Activated CD4-positive, CD25-positive, alpha-beta regulatory T cell treated with anti-CD3 and anti-CD28 coated beads, Interleukin-2, amount 50 U/mL, for 24 hours (primary cell): ENCODE data around the gene UCP2.
"Not testable (repeated sequence)": the region's sequence is repeated elsewhere in the genome, so short reads cannot be mapped to it uniquely, and the experiment has no call there.

Experiments used
- ATAC-seq, 2 donors: fragments of 150-1000 bp; cut with Tn5 transposase; one replicate each; pipeline ENCODE4 v1.10.0; 2021; ENCODE audit warnings: mild to moderate bottlenecking in 1 of 2, moderate library complexity in 1 of 2

UCP2 gene

DNA sequence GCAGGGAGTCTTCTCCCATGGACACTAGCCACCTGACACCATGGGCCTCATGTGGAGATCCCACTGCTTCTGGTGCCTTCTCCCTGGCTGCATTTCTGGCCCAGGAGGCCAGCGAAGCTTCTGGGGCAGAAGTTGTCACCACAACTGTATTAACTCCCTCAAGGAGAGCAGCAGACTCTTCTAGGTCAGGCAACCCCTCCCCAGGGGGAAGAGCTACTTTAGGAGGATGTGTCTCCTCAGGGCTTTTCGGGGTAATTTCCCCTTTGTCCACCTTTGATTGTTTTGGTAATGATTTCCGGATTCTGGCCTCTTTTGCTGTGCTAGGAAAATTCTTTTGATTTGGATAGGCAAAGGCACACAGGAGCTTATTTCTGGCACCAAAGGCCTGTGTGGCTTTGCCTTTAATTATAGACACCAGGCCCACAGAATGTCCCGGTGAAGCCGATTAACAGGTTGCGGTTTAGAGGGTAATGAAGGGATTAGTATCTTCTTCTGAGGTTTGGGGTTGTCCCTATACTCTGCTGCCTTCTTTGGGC is 8.9 kb upstream of the UCP2 start:
- ATAC-seq, result no peak

GRCh38 chr11:73990730-73991129 is 8.1 kb upstream of the UCP2 start:
- no peak for ATAC-seq

DNA sequence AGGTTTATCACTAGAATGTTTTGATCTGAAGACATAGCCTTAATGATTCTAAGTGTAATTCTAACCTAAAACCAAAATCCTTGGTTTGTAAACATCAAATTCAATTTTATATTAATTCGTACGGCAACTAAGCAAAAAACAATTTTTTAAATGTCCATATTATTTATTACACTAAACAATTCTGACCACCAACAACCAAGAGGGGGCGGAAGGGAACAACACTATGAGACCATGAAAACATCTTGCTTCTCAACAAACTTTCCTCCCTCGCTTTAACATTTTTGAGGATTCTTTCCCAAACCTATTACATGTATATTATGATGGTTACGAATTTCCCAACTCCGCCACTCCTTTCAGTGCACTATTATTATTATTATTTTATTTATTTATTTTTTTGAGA is 6.5 kb upstream of the UCP2 start:
- ATAC-seq, result no peak

- ATAC-seq, result no peak
These were observed 5.6 kb upstream of the UCP2 start for GRCh38 chr11:73988227-73988626.

DNA sequence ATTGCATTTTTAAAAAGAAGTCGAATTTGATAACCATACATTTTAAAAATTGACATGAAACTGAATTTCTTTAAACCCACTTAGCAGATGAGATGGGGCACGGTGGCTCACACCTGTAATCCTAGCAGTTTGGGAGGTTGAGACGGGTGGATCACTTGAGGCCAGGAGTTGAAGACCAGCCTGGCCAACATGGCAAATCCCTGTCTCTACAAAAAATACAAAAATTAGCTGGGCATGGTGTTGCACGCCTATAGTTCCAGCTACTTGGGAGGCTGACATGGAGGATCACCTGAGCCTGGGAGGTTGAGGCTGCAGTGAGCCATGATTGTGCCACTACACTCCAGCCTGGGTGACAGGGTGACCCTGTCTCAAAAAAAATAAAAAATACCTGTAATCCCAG is 3.0 kb upstream of the UCP2 start:
- not testable (repeated sequence) for ATAC-seq

GRCh38 chr11:73983741-73984538 is 1.3 kb upstream of the UCP2 start:
- no peak for ATAC-seq

GRCh38 chr11:73982990-73983740 is 522 bp upstream of the UCP2 start:
- ATAC-seq, result peak; percentile 83 to 89

DNA sequence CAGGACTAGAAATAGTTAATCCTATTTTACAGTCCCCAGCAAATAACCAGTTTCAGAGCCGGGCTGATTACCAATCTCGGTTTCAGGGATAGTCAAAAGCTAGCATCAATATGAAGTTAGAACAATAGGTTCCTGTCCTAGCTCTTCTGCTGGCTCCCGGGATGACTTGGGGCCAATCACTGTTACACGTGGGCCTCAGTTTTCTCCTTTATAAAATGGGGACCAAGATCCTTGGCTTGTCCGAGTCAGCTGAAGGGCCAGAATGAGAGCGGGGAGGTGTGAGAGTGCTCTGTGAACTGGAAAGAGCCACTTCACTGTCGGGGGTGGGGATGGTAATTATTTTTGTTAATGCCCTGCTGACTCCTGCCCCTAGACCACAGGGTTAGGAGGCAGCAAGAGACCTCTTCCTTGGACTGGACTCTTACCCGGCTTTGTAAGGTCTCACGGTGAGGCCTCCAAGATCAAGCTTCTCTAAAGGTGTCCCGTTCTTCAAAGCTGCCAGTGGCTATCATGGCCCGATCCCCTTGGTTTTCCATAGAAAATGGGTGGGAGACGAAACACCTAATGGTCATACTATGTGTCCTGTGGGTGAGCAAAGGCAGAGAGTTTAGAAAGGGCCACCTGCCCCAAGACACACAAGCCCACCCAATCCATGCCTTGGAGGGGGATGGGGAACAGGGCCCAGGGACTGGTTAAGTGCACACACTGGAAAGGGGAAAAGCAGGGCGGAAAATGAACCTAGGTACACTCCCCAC is 1.4 kb downstream of the UCP2 start:
- no peak for ATAC-seq

DNA sequence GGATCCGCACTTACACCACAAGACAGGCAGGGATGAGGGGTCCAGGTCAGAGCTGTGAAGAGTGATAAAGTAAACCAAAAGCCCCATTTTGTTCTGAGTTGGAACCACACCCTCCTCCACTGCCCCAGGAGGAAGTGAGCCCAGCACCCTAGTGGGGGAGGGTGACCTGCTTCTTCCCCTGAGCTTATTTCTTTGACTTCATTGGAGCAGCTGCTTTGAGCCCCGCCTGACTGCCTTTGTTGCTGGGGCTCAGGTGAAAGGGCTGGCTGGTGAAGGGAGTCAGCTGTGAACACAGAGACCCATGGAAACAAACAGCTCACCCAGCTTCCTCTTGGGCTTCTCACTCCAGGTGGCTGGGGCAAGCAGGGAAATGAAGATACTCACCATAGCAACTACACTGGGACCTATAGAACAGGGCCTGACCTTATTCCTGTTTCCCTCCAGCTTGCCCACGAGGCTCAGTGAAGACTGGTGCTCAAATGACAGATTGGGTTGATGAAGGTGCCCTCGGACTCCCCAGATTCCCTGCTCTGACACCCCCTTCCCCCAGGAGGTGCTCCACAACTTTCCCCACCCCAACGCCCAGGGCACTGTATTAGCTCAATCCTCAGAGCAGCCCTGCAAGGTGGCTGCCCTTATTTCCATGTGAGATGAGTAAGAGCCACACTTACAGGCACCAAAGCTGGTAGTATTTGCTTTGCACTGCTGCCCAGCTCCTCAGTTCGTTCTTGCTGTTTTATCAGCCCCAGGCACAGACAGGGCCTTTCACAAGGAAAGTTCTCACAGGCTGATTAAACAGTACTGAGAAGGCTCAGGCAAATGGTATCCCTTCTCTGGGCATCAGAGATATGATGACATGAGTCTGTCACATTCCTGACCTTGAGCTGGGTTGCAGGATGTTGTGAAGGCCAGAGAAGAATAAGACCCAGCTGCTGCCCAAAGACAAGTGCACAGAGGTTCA is 2.4 kb downstream of the UCP2 start:
- ATAC-seq, result peak; percentile 33 to 38

- no peak for ATAC-seq
These were observed 4.0 kb downstream of the UCP2 start for GRCh38 chr11:73978576-73979086.

DNA sequence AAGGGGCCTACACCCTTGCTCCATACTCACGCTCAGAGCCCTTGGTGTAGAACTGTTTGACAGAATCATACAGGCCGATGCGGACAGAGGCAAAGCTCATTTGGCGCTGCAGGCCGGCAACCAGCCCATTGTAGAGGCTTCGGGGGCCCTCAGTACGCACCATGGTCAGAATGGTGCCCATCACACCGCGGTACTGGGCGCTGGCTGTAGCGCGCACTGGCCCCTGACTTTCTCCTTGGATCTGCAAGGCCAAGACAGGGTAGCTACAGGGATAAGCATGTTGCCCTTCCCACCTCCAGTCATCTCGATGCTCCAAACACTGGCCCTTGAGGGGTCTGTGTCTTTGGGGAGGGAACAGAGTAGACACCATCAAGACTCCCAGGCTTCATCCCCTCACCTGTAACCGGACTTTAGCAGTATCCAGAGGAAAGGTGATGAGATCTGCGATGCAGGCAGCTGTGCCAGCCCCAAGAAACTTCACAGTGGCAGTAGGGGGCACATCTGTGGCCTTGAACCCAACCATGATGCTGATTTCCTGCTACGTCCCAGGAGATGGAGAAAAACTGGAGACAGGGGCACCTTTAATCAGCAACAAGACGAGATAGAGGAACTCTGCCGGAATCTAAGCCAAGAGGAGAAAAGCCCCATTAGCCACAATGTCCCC is 4.7 kb downstream of the UCP2 start:
- no peak for ATAC-seq

- ATAC-seq, result no peak
These were observed 6.0 kb downstream of the UCP2 start for GRCh38 chr11:73976451-73977151.

DNA sequence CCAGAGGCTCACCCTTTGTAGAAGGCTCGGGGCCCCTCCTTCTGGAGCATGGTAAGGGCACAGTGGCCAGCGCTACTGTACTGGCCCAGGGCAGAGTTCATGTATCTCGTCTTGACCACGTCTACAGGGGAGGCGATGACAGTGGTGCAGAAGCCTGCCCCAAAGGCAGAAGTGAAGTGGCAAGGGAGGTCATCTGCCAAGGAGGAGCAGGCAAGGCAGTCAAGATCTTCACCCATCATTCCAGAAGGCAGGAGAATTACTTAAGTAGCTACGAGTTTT is 7.2 kb downstream of the UCP2 start:
- ATAC-seq, result no peak

GRCh38 chr11:73974604-73975478 is 7.8 kb downstream of the UCP2 start:
- no peak for ATAC-seq

GRCh38 chr11:73972620-73973449 is 9.8 kb downstream of the UCP2 start:
- ATAC-seq, result no peak

- no peak for ATAC-seq
These were observed 10.5 kb downstream of the UCP2 start for GRCh38 chr11:73972187-73972586.

DNA sequence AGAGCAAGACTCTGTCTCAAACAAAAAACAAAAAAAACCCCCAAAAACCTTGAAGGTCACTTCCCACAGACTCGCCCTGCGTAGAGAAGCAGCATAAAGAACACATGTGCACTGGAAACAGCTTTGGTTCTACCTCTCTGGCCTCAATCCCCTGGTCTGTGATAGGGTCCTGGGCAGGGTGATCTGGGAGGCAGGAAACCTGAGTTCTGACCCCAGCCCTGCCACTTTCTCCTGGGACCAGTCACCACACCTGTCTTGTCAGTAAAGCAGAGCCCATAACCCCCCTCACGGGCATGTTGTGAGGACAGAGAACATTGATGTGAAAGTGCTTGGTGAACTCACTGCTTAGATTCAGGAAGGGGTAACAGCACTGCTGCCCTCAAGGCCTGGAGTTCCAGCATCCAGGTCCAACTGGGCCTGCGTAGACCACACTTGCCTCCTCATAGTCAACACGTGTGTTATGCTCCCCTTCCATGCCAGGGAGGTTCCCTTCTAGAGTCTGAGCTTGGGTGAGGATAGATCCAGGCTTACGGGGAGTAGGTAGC is 11.4 kb downstream of the UCP2 start:
- ATAC-seq, result no peak

DNA sequence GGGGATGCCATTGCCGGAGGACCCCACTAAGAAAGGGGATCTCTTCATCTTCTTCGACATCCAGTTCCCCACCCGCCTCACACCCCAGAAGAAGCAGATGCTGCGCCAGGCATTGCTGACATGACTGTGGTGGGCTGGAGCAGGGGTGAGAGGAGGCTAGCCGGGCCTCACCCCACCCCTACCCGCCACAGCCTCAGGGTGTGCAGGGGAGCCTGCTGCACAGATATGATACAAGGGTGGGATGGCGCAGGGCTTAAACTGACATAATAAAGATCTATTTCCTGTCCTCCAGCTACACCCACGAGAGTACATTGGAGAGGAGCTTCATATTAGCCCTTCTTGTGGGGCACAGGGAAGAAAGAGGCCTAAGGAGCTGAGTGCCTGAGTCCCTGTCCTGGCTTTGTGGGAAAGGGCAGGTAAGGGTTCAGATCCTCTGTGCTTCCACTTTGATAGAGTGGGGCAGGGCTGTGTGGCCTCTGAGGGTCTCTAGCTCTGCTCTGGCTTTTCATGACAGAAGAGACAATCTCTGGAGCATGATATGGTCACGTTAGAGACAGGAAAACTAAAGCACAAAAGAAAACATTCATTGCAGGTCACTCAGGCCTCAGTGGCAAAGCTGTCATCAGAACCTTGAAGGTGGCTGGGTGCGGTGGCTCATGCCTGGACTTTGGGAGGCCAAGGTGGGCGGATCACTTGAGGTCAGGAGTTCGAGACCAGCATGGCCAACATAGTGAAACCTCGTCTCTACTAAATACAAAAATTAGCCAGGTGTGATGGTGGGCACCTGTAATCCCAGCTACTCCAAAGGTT is 12.4 kb downstream of the UCP2 start:
- peak in 1 of 2 donors; percentile 12 for ATAC-seq
